OCI-LY1 (cell line): ENCODE data around the gene LIMS1.

Experiments
- CTCF ChIP-seq: fragments of 200-600 bp; sonication (generic), shearing (Covaris generic); IDR thresholded peaks from 2 replicates; pipeline ENCODE4 v1.5.1; 2017; ENCODE audit warnings: mild to moderate bottlenecking, antibody characterized with exemption, low read length, moderate library complexity, mixed read lengths
- EZH2 ChIP-seq: fragments of 200-600 bp; sonication (generic), shearing (Covaris generic); IDR thresholded peaks from 2 replicates; pipeline ENCODE4 v1.8.0; 2017; ENCODE audit warnings: borderline replicate concordance, mixed run types, mild to moderate bottlenecking, antibody characterized with exemption, low read length, moderate library complexity, mixed read lengths

GRCh38 chr2:108617617-108618016 is 83.3 kb downstream of the LIMS1 start:
- TF ChIP-seq CTCF (no peak), EZH2 (no peak)
